Activated CD4-positive, alpha-beta T cell treated with anti-CD3 and anti-CD28 coated beads, Interleukin-2, amount 50 U/mL, for 16 hours (primary cell): ENCODE measurements around the gene AGPAT4.

Experiments used
- DNase-seq: peaks from one replicate; pipeline ENCODE4 v3.0.0-alpha.2; 2020

The AGPAT4 gene

DNA sequence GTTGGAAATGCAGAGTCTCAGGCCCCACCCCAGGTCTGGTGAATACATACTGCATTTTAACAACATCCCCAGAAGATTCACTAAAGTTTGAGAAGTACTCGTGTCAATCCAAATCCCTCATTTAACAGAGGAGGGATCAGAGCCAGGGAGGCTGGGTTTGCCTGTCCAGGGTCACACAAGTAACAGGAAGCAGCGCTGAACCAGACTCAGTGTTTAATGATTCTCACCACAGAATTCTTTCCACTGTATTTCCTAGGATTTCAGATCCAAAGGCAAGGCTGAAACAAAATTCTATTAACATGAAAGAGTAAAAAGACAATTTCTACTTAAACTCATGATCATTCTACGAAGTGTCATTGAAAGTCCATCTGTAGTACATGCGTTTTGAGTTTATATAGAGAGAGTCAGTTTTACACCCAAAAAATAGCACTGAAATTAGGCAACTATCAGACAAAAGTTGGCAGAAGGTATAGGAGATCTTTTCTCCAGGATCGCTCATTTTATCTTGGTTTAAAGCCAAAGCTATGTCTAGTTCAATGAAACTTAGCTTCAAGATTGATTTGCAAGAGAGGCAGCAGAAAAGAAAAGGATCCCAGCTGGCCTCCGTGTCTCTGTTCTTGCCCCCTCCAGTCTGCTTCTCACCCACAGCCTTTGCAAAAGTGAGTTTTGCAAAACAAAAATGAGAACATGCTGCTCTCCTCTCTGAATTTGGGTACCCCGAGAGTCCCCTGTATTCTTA, 6.0 kb upstream of the AGPAT4 start:
- no peak for DNase-seq

GRCh38 chr6:161276605-161277155, 2.8 kb upstream of the AGPAT4 start:
- DNase-seq, result no peak

GRCh38 chr6:161274898-161275297, 1.0 kb upstream of the AGPAT4 start:
- DNase-seq, result no peak

GRCh38 chr6:161274488-161274858, 612 bp upstream of the AGPAT4 start:
- no peak for DNase-seq

- DNase-seq, result peak; percentile 40
Measured at GRCh38 chr6:161273274-161273751, 548 bp downstream of the AGPAT4 start.

DNA sequence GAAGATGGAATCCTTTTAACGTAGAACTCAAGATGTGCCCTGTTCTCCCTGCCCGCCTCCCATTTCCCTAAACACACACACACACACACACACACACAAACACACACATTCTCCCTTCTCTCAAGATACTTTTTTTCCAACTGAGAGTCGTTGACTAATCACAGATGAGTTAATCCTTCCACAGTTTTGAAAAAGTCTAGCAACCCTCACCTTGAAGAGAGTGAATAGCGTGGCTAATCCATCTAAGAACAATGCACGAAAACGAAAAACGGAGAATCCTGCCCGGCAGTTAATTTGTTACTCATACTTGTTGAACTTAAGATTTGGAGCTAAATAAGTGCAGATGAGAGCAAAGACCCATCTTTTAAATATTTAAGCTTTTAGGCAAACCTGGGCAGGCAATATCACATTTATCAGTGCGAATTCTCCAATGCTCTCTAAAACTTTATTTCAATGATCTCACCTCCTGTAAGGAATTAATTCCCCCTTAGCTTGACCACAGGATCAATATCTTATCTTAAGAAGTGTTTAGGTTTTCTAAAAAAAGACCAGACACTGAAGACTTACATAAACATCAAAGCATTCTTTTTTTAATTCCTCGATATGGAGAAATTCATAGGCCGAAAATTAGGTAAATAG, 1.1 kb downstream of the AGPAT4 start:
- no peak for DNase-seq

DNA sequence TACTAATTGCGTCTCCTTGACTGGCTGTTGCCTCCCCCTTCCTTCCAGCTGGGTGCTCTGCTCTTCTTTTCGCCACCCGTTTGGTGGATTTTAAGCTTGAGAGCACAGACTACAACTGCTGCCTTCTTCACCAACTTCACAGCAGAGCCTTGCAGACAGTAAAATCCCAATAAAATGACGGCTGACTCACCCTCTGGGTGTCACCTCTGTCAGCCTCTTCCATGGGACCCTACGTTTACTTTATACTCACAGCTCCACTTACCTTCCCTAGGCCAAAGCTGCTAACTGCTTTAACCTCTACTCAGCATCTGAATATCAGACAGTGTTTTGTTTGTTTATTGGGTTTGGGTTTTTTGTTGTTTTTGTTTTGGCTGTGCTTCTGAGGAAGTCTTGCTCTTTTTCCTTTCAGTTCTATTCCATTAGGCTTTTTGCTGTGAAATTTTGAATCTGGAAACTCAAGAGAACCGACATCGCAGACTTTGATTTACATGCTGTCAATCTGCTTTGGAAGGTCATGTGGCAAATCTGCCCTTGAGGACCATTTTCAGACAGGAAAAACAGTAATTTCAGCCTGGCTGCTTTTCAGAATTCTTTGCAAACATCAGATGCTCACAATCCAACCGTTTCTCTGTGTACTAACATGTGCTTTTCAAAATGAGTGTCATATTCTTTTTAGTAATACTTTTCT, 2.4 kb downstream of the AGPAT4 start:
- peak; percentile 6 for DNase-seq

DNA sequence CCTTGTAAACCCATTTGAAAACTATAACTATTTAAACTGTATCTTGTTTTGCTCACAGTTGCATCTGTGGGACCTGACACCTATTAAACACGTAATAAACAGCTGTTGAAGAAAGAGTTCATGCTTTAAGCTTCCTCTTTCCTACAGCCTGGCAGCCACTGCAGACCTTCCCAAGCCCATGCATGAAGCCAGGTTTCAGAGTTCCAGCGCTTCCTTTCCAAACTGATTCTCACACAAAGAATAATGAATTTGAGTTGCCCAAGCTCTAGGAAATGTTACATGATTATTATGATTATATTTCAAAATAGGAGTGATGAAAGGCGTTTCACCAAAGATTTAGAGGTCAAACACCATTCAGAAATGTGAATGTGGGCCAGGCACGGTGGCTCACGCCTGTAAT, 3.7 kb downstream of the AGPAT4 start:
- DNase-seq, result no peak

DNA sequence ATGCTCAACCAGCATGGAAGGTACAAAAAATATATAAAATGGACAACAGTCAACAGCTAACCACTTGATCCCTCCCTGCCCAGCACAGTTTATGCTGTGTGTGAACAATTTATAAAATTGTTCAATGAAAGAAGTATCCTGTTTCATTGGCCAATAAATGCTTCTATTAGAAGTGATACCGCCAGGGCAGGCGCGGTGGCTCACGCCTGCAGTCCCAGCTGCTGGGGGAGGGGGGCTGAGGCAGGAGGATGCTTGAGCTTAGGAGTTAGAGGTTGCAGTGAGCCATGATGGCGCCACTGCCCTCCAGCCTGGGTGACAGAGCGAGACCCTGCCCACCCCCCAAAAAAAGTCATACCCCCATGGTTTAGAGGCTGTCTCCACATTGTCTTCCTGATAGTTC, 4.6 kb downstream of the AGPAT4 start:
- DNase-seq, result no peak

- DNase-seq, result no peak
Measured at GRCh38 chr6:161268531-161269210, 5.2 kb downstream of the AGPAT4 start.

DNA sequence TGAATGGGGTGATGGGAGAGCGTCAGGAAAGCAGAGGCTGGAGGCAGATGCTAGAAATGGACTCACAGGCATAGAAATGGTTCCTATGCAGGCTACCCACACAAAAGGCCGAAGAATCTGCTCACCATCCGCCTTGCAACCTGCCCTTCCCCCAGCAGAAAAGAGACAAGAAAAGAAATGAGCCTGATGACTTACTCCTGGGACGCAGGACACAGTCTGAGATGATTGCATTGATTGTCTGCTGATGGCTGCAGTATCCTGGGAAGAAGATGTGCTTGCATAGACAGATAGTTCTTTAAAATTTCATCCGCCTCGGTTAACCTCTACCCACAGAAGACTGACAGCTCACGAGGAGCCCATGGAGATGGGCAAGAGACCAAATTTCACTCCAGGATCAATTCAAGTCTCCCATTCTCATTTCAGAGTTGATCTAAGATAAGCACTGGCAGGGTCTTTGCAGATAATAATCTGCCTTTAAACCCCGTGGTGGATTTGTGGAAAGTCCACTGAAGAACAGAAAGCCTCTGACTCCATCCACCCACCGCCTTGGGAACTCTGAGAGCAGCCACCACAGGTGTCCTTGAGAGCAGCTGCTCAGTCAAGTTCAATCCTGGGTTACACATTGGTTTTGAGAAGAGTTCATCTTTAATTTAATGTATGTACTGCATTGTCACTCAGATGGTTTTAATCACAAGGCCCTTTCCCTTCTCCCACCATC, 7.2 kb downstream of the AGPAT4 start:
- DNase-seq, result no peak

GRCh38 chr6:161265975-161266374, 7.9 kb downstream of the AGPAT4 start:
- no peak for DNase-seq

GRCh38 chr6:161265554-161265953, 8.3 kb downstream of the AGPAT4 start:
- DNase-seq, result no peak

- DNase-seq, result no peak
Measured at GRCh38 chr6:161264181-161264580, 9.7 kb downstream of the AGPAT4 start.

GRCh38 chr6:161261816-161262215, 12.0 kb downstream of the AGPAT4 start:
- DNase-seq, result no peak

DNA sequence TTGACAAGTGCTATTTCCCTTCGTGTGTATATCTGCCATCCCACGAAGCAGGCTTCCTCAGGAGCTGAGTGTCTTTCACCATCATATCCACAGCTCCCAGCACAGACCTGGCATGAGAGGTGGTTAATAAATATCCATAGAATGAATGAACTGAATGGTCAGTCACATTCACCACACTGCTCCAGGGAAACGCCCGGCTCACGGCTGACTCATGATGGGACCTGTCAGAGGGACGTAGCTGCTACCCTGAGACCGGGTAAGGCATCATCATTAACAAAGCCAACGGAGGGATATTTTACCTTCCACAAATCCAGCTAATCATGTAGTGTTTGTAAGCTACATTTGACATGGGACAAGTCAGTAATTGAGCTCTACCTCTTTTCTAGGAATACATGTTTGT, 12.5 kb downstream of the AGPAT4 start:
- DNase-seq, result no peak

DNA sequence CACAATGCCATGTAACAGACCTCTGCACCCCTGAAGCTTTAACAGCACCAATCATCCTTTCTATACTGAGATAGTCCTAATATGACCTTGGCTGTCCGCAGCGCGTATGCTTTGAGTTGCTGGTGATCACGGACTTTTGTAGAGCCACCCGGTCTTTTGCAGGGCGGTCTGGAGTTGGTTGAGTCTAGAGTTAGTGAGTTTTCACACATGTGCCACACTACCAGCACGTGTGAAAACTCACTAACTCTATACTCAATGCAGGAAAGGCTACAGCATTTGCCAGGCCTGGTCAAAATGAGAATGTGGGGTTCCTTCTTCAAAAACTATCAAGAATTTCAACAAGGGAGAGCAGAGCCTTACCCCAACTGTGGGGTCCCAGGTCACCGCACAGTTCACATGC, 14.6 kb downstream of the AGPAT4 start:
- no peak for DNase-seq

- no peak for DNase-seq
Measured at GRCh38 chr6:161257793-161258457, 15.9 kb downstream of the AGPAT4 start.

- no peak for DNase-seq
Measured at GRCh38 chr6:161256407-161256806, 17.5 kb downstream of the AGPAT4 start.

- no peak for DNase-seq
Measured at GRCh38 chr6:161255518-161255917, 18.3 kb downstream of the AGPAT4 start.

GRCh38 chr6:161254464-161255253, 19.2 kb downstream of the AGPAT4 start:
- DNase-seq, result no peak
